GM23338 (cell line): ENCODE data around the gene TANGO6. TPM values are rescaled to one million over a fixed set of nuclear protein-coding genes. Genes with fewer than 3 reads are reported as not detected.

ENCODE experiments used
- ATAC-seq: fragments of 200-7000 bp; cut with Tn5 transposase; 3 replicates; pipeline ENCODE4 v1.9.1; 2020
- DNase-seq: peaks from one replicate; pipeline ENCODE4 v3.0.0-alpha.2; 2015; ENCODE audit warnings: low spot score
- H2AFZ ChIP-seq: fragments of 200-600 bp; sonication (generic); 2 replicates; pipeline ENCODE4 v1.8.0; 2016; ENCODE audit warnings: antibody characterized with exemption, mild to moderate bottlenecking, moderate library complexity
- H3F3A ChIP-seq: fragments of 200-600 bp; sonication (generic); replicated peaks from 2 replicates; pipeline ENCODE4 v1.8.0; 2017; ENCODE audit warnings: antibody characterized with exemption, mixed run types, low read depth
- H3K27ac ChIP-seq: fragments of 200-600 bp; sonication (generic); 2 replicates; pipeline ENCODE4 v1.6.1; 2016; ENCODE audit warnings: low read depth
- H3K27me3 ChIP-seq: fragments of 200-600 bp; sonication (generic); 2 replicates; pipeline ENCODE4 v1.8.0; 2016; ENCODE audit warnings: mild to moderate bottlenecking, mixed run types, moderate library complexity; ENCODE audit not compliant: insufficient read depth
- H3K36me3 ChIP-seq: fragments of 200-600 bp; sonication (generic); 2 replicates; pipeline ENCODE4 v1.8.0; 2016; ENCODE audit warnings: mild to moderate bottlenecking; ENCODE audit not compliant: insufficient read depth
- H3K4me1 ChIP-seq: fragments of 200-600 bp; sonication (generic); 2 replicates; pipeline ENCODE4 v1.8.0; 2016; ENCODE audit warnings: mild to moderate bottlenecking, moderate library complexity; ENCODE audit not compliant: insufficient read depth
- H3K4me2 ChIP-seq: fragments of 200-600 bp; sonication (generic); 2 replicates; pipeline ENCODE4 v1.7.1; 2017; ENCODE audit warnings: mixed run types
- H3K4me3 ChIP-seq: fragments of 200-600 bp; sonication (generic); 2 replicates; pipeline ENCODE4 v1.6.1; 2016; ENCODE audit warnings: mixed run types
- H3K79me2 ChIP-seq: fragments of 200-600 bp; sonication (generic); replicated peaks from 2 replicates; pipeline ENCODE4 v1.8.0; 2017; ENCODE audit warnings: mild to moderate bottlenecking; ENCODE audit not compliant: insufficient read depth
- H3K9me2 ChIP-seq: fragments of 200-600 bp; sonication (generic); 2 replicates; pipeline ENCODE4 v1.8.0; 2017; ENCODE audit not compliant: insufficient read depth
- H4K20me1 ChIP-seq: fragments of 200-600 bp; sonication (generic); replicated peaks from 2 replicates; pipeline ENCODE4 v1.8.0; 2017; ENCODE audit warnings: mild to moderate bottlenecking; ENCODE audit not compliant: insufficient read depth
- H3K27ac Mint-ChIP-seq: 2 replicates; pipeline ENCODE4 v1.8.0; 2020; ENCODE audit warnings: inconsistent platforms, mild to moderate bottlenecking, moderate library complexity, mixed read lengths
- H3K27me3 Mint-ChIP-seq: 3 replicates; pipeline ENCODE4 v1.8.0; 2022; ENCODE audit warnings: low read depth, mild to moderate bottlenecking, moderate library complexity, mixed read lengths, inconsistent platforms; ENCODE audit not compliant: insufficient read depth, poor library complexity
- H3K36me3 Mint-ChIP-seq: 3 replicates; pipeline ENCODE4 v1.8.0; 2021; ENCODE audit warnings: low read depth, mild to moderate bottlenecking, inconsistent platforms, moderate library complexity, mixed read lengths
- H3K4me1 Mint-ChIP-seq: 3 replicates; pipeline ENCODE4 v1.8.0; 2020; ENCODE audit warnings: mild to moderate bottlenecking, inconsistent platforms, mixed read lengths
- H3K4me3 Mint-ChIP-seq: 3 replicates; pipeline ENCODE4 v1.8.0; 2021; ENCODE audit warnings: moderate library complexity, mild to moderate bottlenecking, inconsistent platforms, mixed read lengths
- H3K9me3 Mint-ChIP-seq: 3 replicates; pipeline ENCODE4 v1.8.0; 2020; ENCODE audit warnings: moderate library complexity, mild to moderate bottlenecking, inconsistent platforms, mixed read lengths
- EZH2 ChIP-seq: fragments of 200-600 bp; sonication (generic); IDR thresholded peaks from one replicate; pipeline ENCODE4 v1.8.0; 2017; ENCODE audit warnings: antibody characterized with exemption, mild to moderate bottlenecking, low read depth; ENCODE audit not compliant: unreplicated experiment
- EZH2phosphoT487 ChIP-seq: fragments of 200-600 bp; sonication (generic); IDR thresholded peaks from one replicate; pipeline ENCODE4 v1.8.1; 2018; ENCODE audit warnings: antibody characterized with exemption; ENCODE audit not compliant: unreplicated experiment
- NANOG ChIP-seq: IDR thresholded peaks from 2 replicates; pipeline ENCODE4 v1.6.1; 2016; ENCODE audit warnings: antibody characterized with exemption, borderline replicate concordance
- POLR2AphosphoS5 ChIP-seq: IDR thresholded peaks from 2 replicates; pipeline ENCODE4 v1.6.1; 2016; ENCODE audit warnings: antibody characterized with exemption, low read depth
- STAT1 ChIP-seq: IDR thresholded peaks from one replicate; pipeline ENCODE4 v1.6.1; 2016; ENCODE audit warnings: antibody characterized with exemption; ENCODE audit not compliant: unreplicated experiment
- ZNF331 ChIP-seq: fragments of 250-450 bp; sonication (Bioruptor Pico); IDR thresholded peaks from 2 replicates; pipeline ENCODE4 v1.5.0; 2020; ENCODE audit warnings: low read depth, mild to moderate bottlenecking, moderate library complexity
- polyA plus RNA-seq: library from polyadenylated mRNA; unstranded; fragments of >200 nt; fragmentation: Nextera tagmentation; extraction: Ambion mirVana; gene quantifications from 2 replicates; pipeline ENCODE4 v1.2.1, GENCODE V29; 2016
- total RNA-seq: library from RNA; depleted of rRNA; stranded (reverse); fragments of >200 nt; shearing (Covaris generic); gene quantifications from 2 replicates; pipeline ENCODE4 v1.2.3, GENCODE V29; 2014
- TF ChIP-seq, protein P1 (sequence below), 2 experiments: fragments of 200-600 bp in 1 of 2; sonication (generic) in 1 of 2; conservative IDR thresholded peaks; 2 replicates each; pipeline versions ENCODE4 v1.5.1 to v1.6.1; 2016 to 2017; ENCODE audit warnings: antibody characterized with exemption in 2 of 2, low read depth in 2 of 2, mild to moderate bottlenecking in 2 of 2, moderate library complexity in 1 of 2
- TF ChIP-seq, protein P2 (sequence below): IDR thresholded peaks from 2 replicates; pipeline ENCODE4 v1.6.1; 2016; ENCODE audit warnings: antibody characterized with exemption

TANGO6 gene
- total and polyA plus RNA-seq, 2 experiments from 2014 or later: 7.2 to 23.2 TPM

DNA sequence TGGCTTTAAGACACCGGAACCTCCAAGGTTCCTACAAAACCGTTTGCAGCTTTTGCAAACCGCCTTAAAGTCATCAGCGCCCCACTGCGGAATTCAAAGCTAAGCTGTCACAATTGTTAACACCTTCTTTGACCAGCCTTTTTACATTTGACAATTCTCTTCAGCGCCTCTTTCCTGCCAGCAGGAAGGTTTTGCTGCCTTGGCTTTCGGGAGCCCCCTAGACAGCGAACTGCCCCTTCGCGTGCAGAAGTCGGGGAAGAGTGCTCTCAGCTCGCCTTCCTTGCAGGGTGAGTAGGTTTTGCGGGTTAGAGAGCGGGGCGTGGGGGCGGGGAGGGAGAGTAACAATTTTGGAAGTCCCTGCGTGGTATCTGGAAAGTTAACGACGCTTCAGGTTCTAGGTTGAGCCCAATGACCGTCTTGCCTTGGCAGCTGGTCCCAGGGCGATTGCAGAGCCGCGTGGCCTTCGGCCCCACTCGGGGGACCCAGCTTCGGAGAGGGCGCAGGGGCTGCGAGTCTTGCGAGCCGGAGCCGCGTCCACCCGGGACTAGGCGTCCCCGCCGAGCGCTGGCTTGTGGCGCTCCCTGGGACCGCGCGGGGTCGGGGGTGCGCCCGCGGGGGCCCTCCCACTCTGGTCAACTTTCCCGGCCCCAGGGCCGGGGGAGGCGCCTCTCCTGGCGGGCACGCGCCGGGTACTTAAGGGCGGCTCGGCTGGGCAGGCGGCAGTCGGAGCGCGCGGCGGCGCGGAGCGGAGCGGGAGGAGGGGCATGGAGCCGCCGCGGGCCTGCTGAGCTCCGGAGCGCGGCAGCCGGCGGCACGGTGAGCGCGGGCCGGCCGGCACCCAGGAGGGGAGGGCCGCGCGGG is 262.4 kb downstream of the TANGO6 start, which contains the start of gene HAS3:
Gene HAS3, plus strand, starts transcription at position 153 of the 861 bp plus-strand sequence. CDS start 3,743 bp downstream, outside the sequence.
- Histone ChIP-seq H3K27me3 (no peaks in the 10 kb centered on the region), H4K20me1 (no peaks in the 10 kb centered on the region), H2AFZ (no peak within 1 kb of the TSS; the same call in 1 of the 2 replicates), H3F3A (peaks cover 32% of the 10 kb centered on the region), H3K79me2 (peaks cover 41% of the 10 kb centered on the region), H3K4me2 (peak within 1 kb of the TSS; percentile 99), H3K36me3 (peaks cover 13% of the 10 kb centered on the region; the same call in 1 of the 2 replicates), H3K4me1 (peaks cover 46% of the 10 kb centered on the region), H3K9me2 (no peaks in the 10 kb centered on the region), H3K27ac (no peak within 1 kb of the TSS), H3K4me3 (peak within 1 kb of the TSS; percentile 95)
- Mint-ChIP-seq H3K27ac (peak within 1 kb of the TSS; percentile 60; the same call in 1 of the 2 replicates), H3K9me3 (no peaks in the 10 kb centered on the region), H3K4me3 (peak within 1 kb of the TSS; percentile 94), H3K27me3 (peaks cover 31% of the 10 kb centered on the region), H3K36me3 (peaks cover 27% of the 10 kb centered on the region), H3K4me1 (peaks cover 47% of the 10 kb centered on the region)
- DNase-seq: peak; percentile 93
- ATAC-seq: peak; percentile 30
- peak; percentile 79 for TF ChIP-seq NANOG
- no peak; the same call in 1 of the 2 replicates for TF ChIP-seq POLR2AphosphoS5
- TF ChIP-seq, protein P1, sequence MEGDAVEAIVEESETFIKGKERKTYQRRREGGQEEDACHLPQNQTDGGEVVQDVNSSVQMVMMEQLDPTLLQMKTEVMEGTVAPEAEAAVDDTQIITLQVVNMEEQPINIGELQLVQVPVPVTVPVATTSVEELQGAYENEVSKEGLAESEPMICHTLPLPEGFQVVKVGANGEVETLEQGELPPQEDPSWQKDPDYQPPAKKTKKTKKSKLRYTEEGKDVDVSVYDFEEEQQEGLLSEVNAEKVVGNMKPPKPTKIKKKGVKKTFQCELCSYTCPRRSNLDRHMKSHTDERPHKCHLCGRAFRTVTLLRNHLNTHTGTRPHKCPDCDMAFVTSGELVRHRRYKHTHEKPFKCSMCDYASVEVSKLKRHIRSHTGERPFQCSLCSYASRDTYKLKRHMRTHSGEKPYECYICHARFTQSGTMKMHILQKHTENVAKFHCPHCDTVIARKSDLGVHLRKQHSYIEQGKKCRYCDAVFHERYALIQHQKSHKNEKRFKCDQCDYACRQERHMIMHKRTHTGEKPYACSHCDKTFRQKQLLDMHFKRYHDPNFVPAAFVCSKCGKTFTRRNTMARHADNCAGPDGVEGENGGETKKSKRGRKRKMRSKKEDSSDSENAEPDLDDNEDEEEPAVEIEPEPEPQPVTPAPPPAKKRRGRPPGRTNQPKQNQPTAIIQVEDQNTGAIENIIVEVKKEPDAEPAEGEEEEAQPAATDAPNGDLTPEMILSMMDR (conservative IDR thresholded peaks at IDR 0.05; ENCODE audit: low read depth in 2 of 2): peak; percentile 27 to 76; a peak in 3 of 4 replicates

- Histone ChIP-seq H3K27ac (no peak overlapping the region), H3K36me3 (peaks cover 22% of the 10 kb centered on the region), H3K9me2 (no peaks in the 10 kb centered on the region), H3F3A (peaks cover 35% of the 10 kb centered on the region), H3K4me3 (peak overlapping the region; percentile 95), H3K4me1 (peaks cover 38% of the 10 kb centered on the region), H2AFZ (no peak overlapping the region; the same call in 1 of the 2 replicates), H3K4me2 (peak overlapping the region; percentile 99), H3K27me3 (no peaks in the 10 kb centered on the region), H3K79me2 (peaks cover 43% of the 10 kb centered on the region), H4K20me1 (no peaks in the 10 kb centered on the region; the same call in 1 of the 2 replicates)
- Mint-ChIP-seq H3K27ac (peak overlapping the region; percentile 90; the same call in 1 of the 2 replicates), H3K9me3 (no peaks in the 10 kb centered on the region), H3K27me3 (peaks cover 32% of the 10 kb centered on the region), H3K4me3 (peak overlapping the region; percentile 94), H3K36me3 (peaks cover 35% of the 10 kb centered on the region), H3K4me1 (peaks cover 45% of the 10 kb centered on the region)
- peak; percentile 19 for ATAC-seq
- peak; percentile 80 for DNase-seq
- no peak for TF ChIP-seq EZH2
- TF ChIP-seq EZH2phosphoT487: no peak
- TF ChIP-seq, protein P2, sequence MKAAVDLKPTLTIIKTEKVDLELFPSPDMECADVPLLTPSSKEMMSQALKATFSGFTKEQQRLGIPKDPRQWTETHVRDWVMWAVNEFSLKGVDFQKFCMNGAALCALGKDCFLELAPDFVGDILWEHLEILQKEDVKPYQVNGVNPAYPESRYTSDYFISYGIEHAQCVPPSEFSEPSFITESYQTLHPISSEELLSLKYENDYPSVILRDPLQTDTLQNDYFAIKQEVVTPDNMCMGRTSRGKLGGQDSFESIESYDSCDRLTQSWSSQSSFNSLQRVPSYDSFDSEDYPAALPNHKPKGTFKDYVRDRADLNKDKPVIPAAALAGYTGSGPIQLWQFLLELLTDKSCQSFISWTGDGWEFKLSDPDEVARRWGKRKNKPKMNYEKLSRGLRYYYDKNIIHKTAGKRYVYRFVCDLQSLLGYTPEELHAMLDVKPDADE: no peak
- TF ChIP-seq, protein P1 (conservative IDR thresholded peaks at IDR 0.05; ENCODE audit: low read depth in 2 of 2): no peak
- TF ChIP-seq ZNF331 (CRISPR knock-in tag): no peak
- no peak for TF ChIP-seq STAT1
These were observed 263.4 kb downstream of the TANGO6 start for GRCh38 chr16:69106491-69107315.
